ENCODE data around the gene UMPS.

DNA sequence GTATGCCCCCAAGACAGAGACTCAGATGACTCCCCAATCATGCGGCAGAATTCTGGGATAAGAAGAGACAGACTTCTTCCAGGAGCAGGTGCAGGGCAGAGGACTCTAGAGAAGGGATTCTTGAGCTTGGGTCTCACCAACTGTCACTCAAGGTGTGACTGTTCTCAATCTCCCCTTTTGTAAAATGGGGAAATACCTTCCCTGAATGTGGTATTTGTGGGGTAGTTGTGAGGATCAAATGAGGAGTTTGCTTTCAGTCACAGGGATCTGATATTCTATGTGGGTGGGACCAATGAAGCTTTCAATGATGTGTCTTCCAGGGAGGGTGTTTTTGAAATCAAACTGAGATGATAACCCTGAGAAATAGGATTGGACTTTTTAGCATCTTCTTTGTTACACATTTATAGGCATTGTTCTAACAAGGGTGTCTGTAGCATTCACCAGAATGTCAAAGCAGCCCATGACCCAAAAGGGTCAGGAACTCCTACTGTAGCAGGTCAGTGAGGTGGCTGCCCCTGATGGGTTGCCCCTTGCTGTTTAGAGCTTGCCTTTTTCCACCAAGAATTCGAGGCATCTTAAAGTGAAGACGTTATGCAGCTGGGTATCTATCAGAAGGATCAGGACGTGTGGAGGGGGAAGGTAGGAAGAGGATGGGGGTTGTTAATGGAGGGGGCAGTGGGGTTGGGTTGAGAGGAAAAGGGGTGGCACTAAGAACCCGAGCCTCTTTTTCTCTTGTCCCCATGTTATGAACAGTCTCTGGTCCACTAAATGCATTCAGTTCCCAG lies 28.8 kb downstream of the UMPS start:
- TF ChIP-seq, protein P1, sequence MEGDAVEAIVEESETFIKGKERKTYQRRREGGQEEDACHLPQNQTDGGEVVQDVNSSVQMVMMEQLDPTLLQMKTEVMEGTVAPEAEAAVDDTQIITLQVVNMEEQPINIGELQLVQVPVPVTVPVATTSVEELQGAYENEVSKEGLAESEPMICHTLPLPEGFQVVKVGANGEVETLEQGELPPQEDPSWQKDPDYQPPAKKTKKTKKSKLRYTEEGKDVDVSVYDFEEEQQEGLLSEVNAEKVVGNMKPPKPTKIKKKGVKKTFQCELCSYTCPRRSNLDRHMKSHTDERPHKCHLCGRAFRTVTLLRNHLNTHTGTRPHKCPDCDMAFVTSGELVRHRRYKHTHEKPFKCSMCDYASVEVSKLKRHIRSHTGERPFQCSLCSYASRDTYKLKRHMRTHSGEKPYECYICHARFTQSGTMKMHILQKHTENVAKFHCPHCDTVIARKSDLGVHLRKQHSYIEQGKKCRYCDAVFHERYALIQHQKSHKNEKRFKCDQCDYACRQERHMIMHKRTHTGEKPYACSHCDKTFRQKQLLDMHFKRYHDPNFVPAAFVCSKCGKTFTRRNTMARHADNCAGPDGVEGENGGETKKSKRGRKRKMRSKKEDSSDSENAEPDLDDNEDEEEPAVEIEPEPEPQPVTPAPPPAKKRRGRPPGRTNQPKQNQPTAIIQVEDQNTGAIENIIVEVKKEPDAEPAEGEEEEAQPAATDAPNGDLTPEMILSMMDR (conservative IDR thresholded peaks at IDR 0.05; ENCODE audit: low read depth, low read length) = no peak
- TF ChIP-seq RAD21 (IDR thresholded peaks at IDR 0.05; ENCODE audit: low read length) = no peak
- no peak for TF ChIP-seq CEBPB (IDR thresholded peaks at IDR 0.05; ENCODE audit: low read depth, low read length)
- no peak for TF ChIP-seq MAZ (IDR thresholded peaks at IDR 0.05; ENCODE audit: borderline replicate concordance, low read depth, low read length)
- TF ChIP-seq RCOR1 (IDR thresholded peaks at IDR 0.05; ENCODE audit: insufficient replicate concordance, low read length) = no peak
- TF ChIP-seq POLR2A (IDR thresholded peaks at IDR 0.05; ENCODE audit: low read depth, low read length) = no peak
- TF ChIP-seq NFE2L2 (IDR thresholded peaks at IDR 0.05; ENCODE audit: low read depth, low read length) = no peak
